CD4-positive, CD25-positive, alpha-beta regulatory T cell (primary cell): ENCODE data around the gene SOX6. TPM values are rescaled to one million over a fixed set of nuclear protein-coding genes. Genes with fewer than 3 reads are reported as not detected.

ENCODE experiments used
- ATAC-seq, 2 donors: fragments of 150-1000 bp; cut with Tn5 transposase; one replicate each; pipeline ENCODE4 v1.10.0; 2021; ENCODE audit warnings: low read depth in 2 of 2, moderate number of reproducible peaks in 2 of 2, moderate library complexity in 1 of 2
- DNase-seq, 3 donors: peaks; one replicate each; pipeline versions ENCODE4 v3.0.0 to v3.0.0-alpha.2; 2012 to 2022; ENCODE audit warnings: mixed read lengths in 1 of 3
- H3K27ac ChIP-seq: one replicate; pipeline ENCODE4 v1.7.0; 2013; ENCODE audit warnings: mild to moderate bottlenecking, low read length; ENCODE audit not compliant: insufficient read depth, poor library complexity, severe bottlenecking
- H3K27me3 ChIP-seq: one replicate; pipeline ENCODE4 v1.7.0; 2013; ENCODE audit warnings: low read length; ENCODE audit not compliant: control insufficient read depth, insufficient read depth
- H3K36me3 ChIP-seq: one replicate; pipeline ENCODE4 v1.7.0; 2013; ENCODE audit warnings: mild to moderate bottlenecking, low read length, moderate library complexity; ENCODE audit not compliant: control insufficient read depth, insufficient read depth
- H3K4me1 ChIP-seq: 2 replicates; pipeline ENCODE4 v1.7.0; 2013; ENCODE audit warnings: mild to moderate bottlenecking, low read length; ENCODE audit not compliant: insufficient read depth, control insufficient read depth, poor library complexity, severe bottlenecking
- H3K4me3 ChIP-seq: one replicate; pipeline ENCODE4 v1.7.0; 2013; ENCODE audit warnings: low read depth, mild to moderate bottlenecking, low read length, moderate library complexity
- H3K9me3 ChIP-seq, 2 experiments: 1 replicate in 1 of 2; 2 replicates in 1 of 2; pipeline ENCODE4 v1.7.0; 2013; ENCODE audit warnings: low read length in 2 of 2, mild to moderate bottlenecking in 1 of 2, moderate library complexity in 1 of 2; ENCODE audit not compliant: control insufficient read depth in 2 of 2
- H3K27ac Mint-ChIP-seq, 3 donors: one replicate each; pipeline ENCODE4 v1.8.0; 2020 to 2022; ENCODE audit warnings: mild to moderate bottlenecking in 3 of 3, mixed read lengths in 3 of 3, moderate library complexity in 2 of 3
- H3K27me3 Mint-ChIP-seq: one replicate; pipeline ENCODE4 v1.8.0; 2022; ENCODE audit warnings: mild to moderate bottlenecking, mixed read lengths
- H3K36me3 Mint-ChIP-seq: one replicate; pipeline ENCODE4 v1.8.0; 2020; ENCODE audit warnings: mixed read lengths
- H3K4me1 Mint-ChIP-seq, 4 donors: one replicate each; pipeline ENCODE4 v1.8.0; 2020 to 2022; ENCODE audit warnings: mixed read lengths in 4 of 4, mild to moderate bottlenecking in 1 of 4
- H3K4me3 Mint-ChIP-seq, 4 donors: one replicate each; pipeline ENCODE4 v1.8.0; 2020 to 2022; ENCODE audit warnings: mild to moderate bottlenecking in 4 of 4, mixed read lengths in 4 of 4, moderate library complexity in 3 of 4
- H3K9me3 Mint-ChIP-seq, 7 donors: one replicate each; pipeline ENCODE4 v1.8.0; 2020 to 2022; ENCODE audit warnings: mixed read lengths in 7 of 7, mild to moderate bottlenecking in 3 of 7, moderate library complexity in 2 of 7
- polyA plus RNA-seq, 4 donors: library from polyadenylated mRNA; unstranded; fragments of 300-500 nt; fragmentation: Illumina TruSeq; gene quantifications; one replicate each; pipeline ENCODE4 v1.2.3, GENCODE V29; 2021
- total RNA-seq: library from RNA; stranded (reverse); gene quantifications from one replicate; pipeline ENCODE4 v1.2.3, GENCODE V29; 2022

The SOX6 gene
- total and polyA plus RNA-seq, 5 donors from 2014 or later = 0.05 TPM; not detected in 4

DNA sequence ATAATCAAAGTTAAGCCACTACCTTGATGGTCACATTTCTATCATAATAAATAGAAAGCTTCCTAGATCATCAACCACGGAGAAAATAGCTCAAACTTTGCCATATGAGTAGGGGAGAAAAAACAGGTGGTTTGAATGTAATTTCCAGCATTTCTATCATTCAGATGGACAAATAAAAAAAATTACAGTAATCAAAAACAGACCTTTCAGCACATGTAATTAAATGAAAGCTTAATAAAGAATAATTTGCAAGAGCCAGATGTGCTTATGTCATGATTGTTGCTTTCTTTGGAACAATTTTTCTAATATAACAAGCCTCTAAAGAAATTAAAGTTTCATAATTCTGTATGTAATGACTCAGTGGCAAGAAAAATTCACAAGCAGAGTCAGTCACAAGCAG is 297.0 kb downstream of the SOX6 start:
- Histone ChIP-seq H3K27me3 (no peaks in the 10 kb centered on the region), H3K9me3 (no peaks in the 10 kb centered on the region), H3K4me3 (no peak overlapping the region), H3K4me1 (no peaks in the 10 kb centered on the region), H3K36me3 (no peaks in the 10 kb centered on the region), H3K27ac (no peak overlapping the region)
- Mint-ChIP-seq H3K27me3 (no peaks in the 10 kb centered on the region), H3K4me1 (no peaks in the 10 kb centered on the region), H3K27ac (no peak overlapping the region), H3K4me3 (no peak overlapping the region), H3K9me3 (peaks cover 2 to 8% (median 5%) of the 10 kb centered on the region in 7 donors), H3K36me3 (no peaks in the 10 kb centered on the region)
- no peak for ATAC-seq
- no peak for DNase-seq

DNA sequence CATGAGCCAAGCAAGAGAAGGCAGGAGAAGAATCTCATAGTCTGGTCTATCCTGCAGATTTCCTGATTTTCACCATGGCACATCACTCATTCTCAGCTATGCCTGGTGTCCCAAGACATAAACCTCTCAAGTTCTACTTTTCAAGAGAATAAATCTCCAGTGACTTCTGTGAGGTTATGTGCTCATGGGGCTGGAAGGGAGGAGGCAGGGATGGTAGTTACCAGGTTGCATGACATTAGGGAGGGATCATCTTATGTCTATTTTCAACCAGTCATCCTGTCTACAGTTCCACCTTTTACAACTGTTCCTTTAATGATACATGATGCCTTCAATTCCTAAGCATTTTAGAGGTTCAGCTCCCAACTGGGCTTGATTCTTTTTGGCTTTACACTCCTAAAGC is 297.7 kb downstream of the SOX6 start:
- H3K4me3 ChIP-seq = no peak overlapping the region
- H3K27ac ChIP-seq = no peak overlapping the region
- H3K4me3 Mint-ChIP-seq = no peak overlapping the region
- H3K36me3 ChIP-seq = no peaks in the 10 kb centered on the region
- no peaks in the 10 kb centered on the region for H3K9me3 ChIP-seq
- H3K36me3 Mint-ChIP-seq = no peaks in the 10 kb centered on the region
- H3K4me1 Mint-ChIP-seq = no peaks in the 10 kb centered on the region
- H3K27me3 ChIP-seq = no peaks in the 10 kb centered on the region
- no peak for DNase-seq
- no peak overlapping the region for H3K27ac Mint-ChIP-seq
- no peak for ATAC-seq
- H3K27me3 Mint-ChIP-seq = no peaks in the 10 kb centered on the region
- peaks cover 2 to 8% (median 5%) of the 10 kb centered on the region in 7 donors for H3K9me3 Mint-ChIP-seq
- H3K4me1 ChIP-seq = no peaks in the 10 kb centered on the region

GRCh38 chr11:16052750-16053149 is 303.6 kb downstream of the SOX6 start:
- Mint-ChIP-seq H3K4me1 (no peaks in the 10 kb centered on the region), H3K27me3 (no peaks in the 10 kb centered on the region), H3K9me3 (peaks cover 0 to 12% (median 2%) of the 10 kb centered on the region in 7 donors), H3K4me3 (no peak overlapping the region), H3K36me3 (no peaks in the 10 kb centered on the region), H3K27ac (no peak overlapping the region)
- Histone ChIP-seq H3K36me3 (no peaks in the 10 kb centered on the region), H3K27me3 (no peaks in the 10 kb centered on the region), H3K9me3 (no peaks in the 10 kb centered on the region), H3K4me1 (no peaks in the 10 kb centered on the region), H3K27ac (no peak overlapping the region), H3K4me3 (no peak overlapping the region)
- no peak for DNase-seq
- ATAC-seq = no peak

DNA sequence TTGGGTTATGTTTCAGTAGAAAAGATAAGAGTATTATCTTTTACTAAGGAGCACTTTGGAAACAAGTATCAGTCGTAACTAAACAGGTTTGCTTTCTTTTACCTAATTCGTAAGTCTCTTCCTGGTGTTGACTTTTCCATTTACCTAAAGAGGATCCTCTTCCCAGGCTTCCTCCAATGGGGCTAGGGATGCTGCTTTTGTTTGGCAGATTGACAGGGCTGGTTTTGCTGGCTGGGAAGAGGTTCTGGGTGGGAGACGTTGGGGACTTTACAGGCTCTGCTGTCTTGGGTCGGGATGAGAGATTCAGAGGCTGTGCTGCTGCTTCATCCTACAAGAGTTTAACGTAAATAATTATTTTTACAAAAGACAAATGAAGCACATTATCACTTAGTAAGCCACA is 306.7 kb downstream of the SOX6 start:
- Histone ChIP-seq H3K4me1 (no peaks in the 10 kb centered on the region), H3K27me3 (no peaks in the 10 kb centered on the region), H3K9me3 (no peaks in the 10 kb centered on the region), H3K27ac (no peak overlapping the region), H3K4me3 (no peak overlapping the region), H3K36me3 (no peaks in the 10 kb centered on the region)
- Mint-ChIP-seq H3K4me1 (no peaks in the 10 kb centered on the region), H3K27me3 (no peaks in the 10 kb centered on the region), H3K27ac (no peak overlapping the region), H3K36me3 (no peaks in the 10 kb centered on the region), H3K9me3 (peaks cover 0 to 9% (median 2%) of the 10 kb centered on the region in 7 donors), H3K4me3 (no peak overlapping the region)
- DNase-seq = no peak
- ATAC-seq = no peak

DNA sequence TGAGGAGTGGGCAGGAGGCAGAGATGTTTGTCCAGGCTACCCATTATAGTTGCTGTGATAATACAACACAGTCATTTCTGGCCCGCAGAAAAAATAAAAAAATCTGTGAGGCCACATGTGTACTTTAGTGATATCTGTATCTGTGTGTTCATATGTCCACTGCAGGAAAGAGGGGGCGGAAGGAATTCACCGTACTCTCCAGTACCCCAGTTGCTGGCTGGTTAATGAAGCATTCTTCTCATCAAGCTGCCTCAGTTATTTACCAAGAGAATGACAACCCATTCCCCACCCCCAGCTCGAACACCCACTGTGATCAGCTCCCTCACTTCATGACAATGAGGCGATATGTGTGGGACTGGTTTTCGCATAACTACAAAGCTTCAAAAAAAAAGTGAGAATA is 309.3 kb downstream of the SOX6 start:
- no peaks in the 10 kb centered on the region for H3K36me3 Mint-ChIP-seq
- no peak overlapping the region for H3K4me3 Mint-ChIP-seq
- H3K4me1 Mint-ChIP-seq = no peaks in the 10 kb centered on the region
- ATAC-seq = no peak
- no peaks in the 10 kb centered on the region for H3K27me3 Mint-ChIP-seq
- H3K4me1 ChIP-seq = no peaks in the 10 kb centered on the region
- H3K27ac Mint-ChIP-seq = no peak overlapping the region
- H3K27ac ChIP-seq = no peak overlapping the region
- no peaks in the 10 kb centered on the region for H3K36me3 ChIP-seq
- H3K27me3 ChIP-seq = no peaks in the 10 kb centered on the region
- DNase-seq = no peak
- peaks cover 0 to 8% (median 2%) of the 10 kb centered on the region in 7 donors for H3K9me3 Mint-ChIP-seq
- H3K4me3 ChIP-seq = no peak overlapping the region
- H3K9me3 ChIP-seq = no peaks in the 10 kb centered on the region

- peaks cover 0 to 6% (median 2%) of the 10 kb centered on the region in 7 donors for H3K9me3 Mint-ChIP-seq
- no peaks in the 10 kb centered on the region for H3K4me1 ChIP-seq
- H3K27ac Mint-ChIP-seq = no peak overlapping the region
- H3K4me3 Mint-ChIP-seq = no peak overlapping the region
- H3K9me3 ChIP-seq = no peaks in the 10 kb centered on the region
- no peaks in the 10 kb centered on the region for H3K4me1 Mint-ChIP-seq
- ATAC-seq (no peak), DNase-seq (no peak)
- H3K27me3 Mint-ChIP-seq = no peaks in the 10 kb centered on the region
- no peaks in the 10 kb centered on the region for H3K27me3 ChIP-seq
- no peak overlapping the region for H3K27ac ChIP-seq
- no peaks in the 10 kb centered on the region for H3K36me3 ChIP-seq
- H3K4me3 ChIP-seq = no peak overlapping the region
- H3K36me3 Mint-ChIP-seq = no peaks in the 10 kb centered on the region
Measured at GRCh38 chr11:16043617-16044016, 312.7 kb downstream of the SOX6 start.

DNA sequence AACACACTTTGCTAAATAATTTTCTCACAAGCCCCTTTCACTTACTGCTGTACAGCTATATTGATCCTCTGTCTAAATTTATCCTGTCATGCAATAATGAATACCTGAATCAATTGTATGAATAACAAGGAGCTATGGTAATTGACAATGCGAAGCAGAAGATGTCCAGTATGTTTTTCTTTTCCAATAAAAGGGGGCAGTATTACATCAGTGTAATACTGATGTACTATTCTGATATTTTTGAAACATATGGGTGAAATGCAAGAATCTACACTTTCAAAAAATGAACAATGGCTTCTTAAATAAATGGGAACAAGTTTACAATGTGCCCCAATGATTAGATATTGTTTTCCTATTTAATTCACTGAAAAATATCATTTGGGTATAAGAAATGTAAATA is 315.1 kb downstream of the SOX6 start:
- Mint-ChIP-seq H3K4me1 (no peaks in the 10 kb centered on the region), H3K27me3 (no peaks in the 10 kb centered on the region), H3K27ac (no peak overlapping the region), H3K9me3 (peaks cover 0 to 6% (median 2%) of the 10 kb centered on the region in 7 donors), H3K4me3 (no peak overlapping the region), H3K36me3 (no peaks in the 10 kb centered on the region)
- no peaks in the 10 kb centered on the region for H3K36me3 ChIP-seq
- DNase-seq (no peak), ATAC-seq (no peak)
- H3K27ac ChIP-seq = no peak overlapping the region
- H3K9me3 ChIP-seq = no peaks in the 10 kb centered on the region
- no peaks in the 10 kb centered on the region for H3K4me1 ChIP-seq
- H3K27me3 ChIP-seq = no peaks in the 10 kb centered on the region
- H3K4me3 ChIP-seq = no peak overlapping the region

- H3K9me3 ChIP-seq = no peaks in the 10 kb centered on the region
- no peak overlapping the region for H3K27ac ChIP-seq
- H3K27me3 ChIP-seq = no peaks in the 10 kb centered on the region
- H3K27ac Mint-ChIP-seq = no peak overlapping the region
- DNase-seq = no peak
- H3K4me3 Mint-ChIP-seq = no peak overlapping the region
- no peaks in the 10 kb centered on the region for H3K36me3 ChIP-seq
- no peaks in the 10 kb centered on the region for H3K36me3 Mint-ChIP-seq
- H3K4me3 ChIP-seq = no peak overlapping the region
- H3K9me3 Mint-ChIP-seq = peaks cover 0 to 4% (median 1%) of the 10 kb centered on the region in 7 donors
- ATAC-seq = no peak
- H3K27me3 Mint-ChIP-seq = no peaks in the 10 kb centered on the region
- no peaks in the 10 kb centered on the region for H3K4me1 ChIP-seq
- no peaks in the 10 kb centered on the region for H3K4me1 Mint-ChIP-seq
Measured at GRCh38 chr11:16040151-16040550, 316.2 kb downstream of the SOX6 start.
